NCI-H226 (cell line): ENCODE results near the gene POMC.
"Not testable (repeated sequence)": the region's sequence is repeated elsewhere in the genome, so short reads cannot be mapped to it uniquely, and the experiment has no call there.

ENCODE experiments used
- DNase-seq: peaks from one replicate; pipeline ENCODE4 v3.0.0-alpha.2; 2015

POMC gene

DNA sequence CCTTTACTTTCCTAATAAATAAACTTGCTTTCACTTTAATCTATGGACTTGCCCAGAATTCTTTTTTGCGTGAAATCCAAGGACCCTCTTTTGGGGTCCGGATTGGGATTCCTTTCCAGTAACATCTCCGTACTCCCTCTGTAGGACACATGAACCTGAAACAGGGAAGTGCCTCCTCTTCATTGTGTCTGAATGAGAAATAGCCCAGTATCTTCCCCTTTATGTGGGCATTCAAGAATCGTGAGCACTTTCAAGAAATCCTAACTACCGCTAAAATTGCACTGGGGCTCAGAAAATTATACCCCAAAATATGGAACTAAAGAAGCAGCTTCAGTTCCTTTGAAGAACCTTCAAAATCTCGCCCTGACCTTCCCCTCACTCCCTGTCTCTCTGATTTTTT, 7.8 kb upstream of the POMC start:
- no peak for DNase-seq

DNA sequence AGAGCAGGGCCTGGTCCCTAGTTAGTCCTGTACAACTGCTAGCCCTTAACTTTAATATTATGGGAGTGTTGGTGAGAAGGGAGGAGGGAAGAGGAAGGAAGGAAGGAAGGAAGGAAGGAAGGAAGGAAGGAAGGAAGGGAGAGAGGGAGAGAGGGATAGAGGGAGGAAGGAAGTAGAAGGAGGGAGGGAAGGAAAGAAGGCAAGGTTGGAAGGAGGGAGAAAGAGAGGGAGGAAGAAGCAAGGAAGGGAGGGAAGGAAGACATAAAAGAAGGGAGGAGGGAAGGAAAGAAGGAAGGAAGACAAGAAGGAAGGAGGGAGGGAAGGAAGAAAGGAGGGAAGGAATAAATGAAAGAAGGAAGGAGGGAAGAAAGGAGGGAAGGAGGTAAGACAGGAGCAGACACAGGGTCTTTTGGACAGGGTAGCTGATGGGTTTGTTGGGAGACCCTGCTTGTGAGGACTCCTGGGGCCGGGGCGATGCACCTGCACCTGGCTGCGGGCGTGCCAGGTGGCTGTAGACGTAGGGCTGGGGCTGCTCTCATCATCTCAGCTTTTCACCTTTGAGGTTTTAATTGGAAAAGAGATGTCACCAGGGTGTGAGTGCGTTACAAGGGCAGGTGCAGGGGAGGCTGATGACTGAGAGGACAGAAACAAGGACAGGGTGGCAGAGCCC, 5.9 kb upstream of the POMC start:
- DNase-seq = no peak

DNA sequence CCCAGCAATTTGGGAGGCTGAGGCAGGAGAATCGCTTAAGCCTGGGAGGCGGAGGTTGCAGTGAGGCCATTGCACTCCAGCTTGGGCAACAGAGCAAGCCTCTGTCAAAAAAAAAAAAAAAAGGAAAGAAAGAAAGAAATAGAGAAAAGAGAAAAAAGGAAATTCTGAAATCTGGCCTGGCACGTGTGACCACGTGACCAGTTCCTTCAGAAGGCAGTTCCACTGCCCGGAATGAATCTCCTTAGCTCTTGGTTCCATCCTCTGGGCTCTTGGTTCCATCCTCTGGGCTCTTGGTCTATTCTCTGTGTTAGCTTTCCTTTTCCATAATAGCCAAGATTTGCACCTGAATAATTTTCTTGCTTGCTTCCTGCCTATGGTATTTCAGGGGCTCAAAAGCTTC, 5.3 kb upstream of the POMC start:
- no peak for DNase-seq

DNA sequence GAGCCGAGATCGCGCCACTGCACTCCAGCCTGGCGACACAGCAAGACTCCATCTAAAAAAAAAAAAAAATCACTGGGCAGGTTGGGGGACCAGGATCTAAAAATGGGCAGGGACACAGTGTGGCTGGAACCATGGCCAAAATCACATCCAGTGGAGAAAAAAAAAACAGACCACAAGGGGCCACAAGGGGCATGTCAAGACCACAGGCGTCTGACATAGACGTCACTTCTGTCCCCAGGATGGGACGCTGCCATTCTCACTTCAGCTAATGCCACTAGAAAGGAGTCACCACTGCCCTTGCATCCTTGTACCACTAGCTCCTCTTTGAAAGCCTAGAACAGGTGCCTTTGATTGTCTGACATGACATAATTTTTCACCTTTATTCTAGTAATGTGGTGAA, 2.5 kb upstream of the POMC start:
- no peak for DNase-seq

DNA sequence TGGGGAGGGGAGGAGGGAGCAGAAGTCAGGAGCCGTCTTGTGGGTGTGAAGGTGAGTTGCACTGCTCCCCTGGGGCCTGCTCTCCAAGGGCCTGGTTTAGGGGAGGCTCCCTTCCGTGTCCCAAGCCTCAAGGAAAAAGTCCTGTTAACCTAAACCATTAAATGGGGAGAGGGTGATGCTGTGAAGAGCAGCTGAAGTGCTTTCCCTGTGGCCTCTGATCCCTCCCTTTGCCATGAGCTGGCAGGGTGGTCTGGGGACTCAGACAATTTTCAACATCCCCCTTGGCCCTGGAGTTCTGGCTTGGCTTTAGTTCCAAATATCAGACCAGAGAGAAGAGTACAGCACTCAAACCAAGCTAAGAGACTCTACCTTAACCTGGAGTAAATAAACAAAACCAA, 692 bp upstream of the POMC start:
- no peak for DNase-seq

DNA sequence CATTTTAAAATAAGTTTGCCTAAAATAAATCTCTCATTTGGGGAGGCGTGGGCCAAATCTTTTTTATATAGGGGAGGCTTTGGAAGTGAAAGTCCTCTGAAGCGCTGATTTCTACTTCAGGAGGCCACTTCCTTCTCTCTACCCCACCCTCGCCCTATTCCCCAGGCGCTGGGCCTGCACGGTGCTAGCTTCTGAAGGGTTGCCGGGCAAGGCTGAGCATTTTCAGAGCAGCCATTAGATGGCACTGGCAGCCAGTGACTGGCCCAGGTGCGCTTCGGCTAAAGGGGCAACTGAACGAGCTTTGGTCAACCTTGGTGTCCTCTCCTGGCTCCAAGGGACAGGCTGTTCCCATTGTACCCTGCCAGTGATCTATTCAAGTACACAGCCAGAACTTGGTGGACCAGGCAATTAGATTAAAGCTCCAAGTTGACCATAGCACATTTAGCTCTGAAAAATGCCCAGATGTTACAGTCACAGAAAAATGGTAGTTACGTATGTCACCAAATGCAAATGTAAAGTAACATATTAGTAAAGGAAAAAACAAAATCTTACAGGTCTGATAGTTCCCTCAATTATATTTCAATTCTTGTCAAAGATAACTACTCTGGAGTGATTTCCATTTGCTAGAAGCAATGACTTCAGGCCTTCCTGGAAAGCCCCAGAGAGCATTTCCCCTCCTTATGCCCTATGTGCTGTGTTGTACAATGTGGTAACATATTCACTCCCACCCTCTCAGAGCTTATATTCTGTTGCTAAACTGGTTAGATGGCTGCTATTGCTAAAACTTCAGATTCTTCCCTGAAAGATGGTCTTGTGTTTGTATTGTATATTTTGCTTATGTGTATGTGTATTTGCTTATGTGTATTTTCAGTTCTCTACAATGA, 2.1 kb downstream of the POMC start:
- no peak for DNase-seq

DNA sequence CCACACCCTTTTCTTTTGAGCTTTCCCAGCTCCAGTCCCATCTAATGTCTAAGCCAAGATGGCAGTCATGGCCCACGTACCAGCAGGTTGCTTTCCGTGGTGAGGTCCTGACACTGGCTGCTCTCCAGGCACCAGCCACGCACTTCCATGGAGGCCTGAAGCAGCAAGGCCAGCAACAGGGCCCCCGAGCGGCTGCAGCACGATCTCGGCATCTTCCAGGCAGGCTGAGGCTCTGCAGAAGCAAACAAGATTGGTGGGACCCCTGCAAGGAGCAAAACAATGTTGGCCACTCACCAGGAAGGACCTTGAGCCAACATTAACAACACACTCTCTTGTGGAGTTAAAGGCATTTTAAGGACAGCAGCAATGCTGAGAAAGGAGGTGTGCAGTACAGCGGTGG, 3.8 kb downstream of the POMC start:
- no peak for DNase-seq

DNA sequence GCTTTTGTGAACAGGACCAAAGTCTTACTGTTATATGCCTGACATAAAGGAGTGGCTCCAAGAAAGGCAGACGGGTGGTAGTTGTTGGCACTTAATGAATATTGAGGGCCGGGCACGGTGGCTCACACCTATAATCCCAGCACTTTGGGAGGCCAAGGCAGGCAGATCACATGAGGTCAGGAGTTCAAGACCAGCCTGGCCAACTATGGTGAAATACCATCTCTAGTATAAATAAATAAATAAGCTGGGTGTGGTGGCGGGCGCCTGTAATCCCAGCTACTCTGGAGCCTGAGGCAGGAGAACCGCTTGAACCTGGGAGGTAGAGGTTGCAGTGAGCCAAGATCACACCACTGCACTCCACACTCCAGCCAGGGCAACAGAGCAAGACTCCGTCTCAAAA, 6.3 kb downstream of the POMC start:
- not testable (repeated sequence) for DNase-seq

DNA sequence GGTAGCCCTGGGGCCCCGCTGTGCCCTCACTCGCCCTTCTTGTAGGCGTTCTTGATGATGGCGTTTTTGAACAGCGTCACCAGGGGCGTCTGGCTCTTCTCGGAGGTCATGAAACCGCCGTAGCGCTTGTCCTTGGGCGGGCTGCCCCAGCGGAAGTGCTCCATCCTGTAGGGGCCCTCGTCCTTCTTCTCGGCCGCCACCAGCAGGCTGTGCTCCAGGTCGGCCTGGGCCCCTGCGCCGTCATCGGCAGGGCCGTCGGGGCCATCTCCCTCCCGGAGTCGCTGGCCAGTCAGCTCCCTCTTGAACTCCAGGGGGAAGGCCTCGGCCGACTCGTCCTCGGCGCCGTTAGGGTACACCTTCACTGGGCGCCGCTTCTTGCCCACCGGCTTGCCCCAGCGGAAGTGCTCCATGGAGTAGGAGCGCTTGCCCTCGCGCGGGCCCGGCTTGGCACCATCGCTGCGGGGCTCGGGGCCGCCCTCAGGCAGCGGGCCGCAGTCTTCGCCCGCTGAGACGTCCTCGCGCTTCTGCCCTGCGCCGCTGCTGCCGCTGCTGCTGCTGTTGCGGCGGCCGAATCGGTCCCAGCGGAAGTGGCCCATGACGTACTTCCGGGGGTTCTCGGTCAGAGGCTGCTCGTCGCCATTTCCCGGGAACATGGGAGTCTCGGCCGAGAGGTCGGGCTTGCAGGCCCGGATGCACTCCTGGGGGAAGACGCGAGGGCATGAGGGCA, 7.2 kb downstream of the POMC start:
- DNase-seq = no peak

DNA sequence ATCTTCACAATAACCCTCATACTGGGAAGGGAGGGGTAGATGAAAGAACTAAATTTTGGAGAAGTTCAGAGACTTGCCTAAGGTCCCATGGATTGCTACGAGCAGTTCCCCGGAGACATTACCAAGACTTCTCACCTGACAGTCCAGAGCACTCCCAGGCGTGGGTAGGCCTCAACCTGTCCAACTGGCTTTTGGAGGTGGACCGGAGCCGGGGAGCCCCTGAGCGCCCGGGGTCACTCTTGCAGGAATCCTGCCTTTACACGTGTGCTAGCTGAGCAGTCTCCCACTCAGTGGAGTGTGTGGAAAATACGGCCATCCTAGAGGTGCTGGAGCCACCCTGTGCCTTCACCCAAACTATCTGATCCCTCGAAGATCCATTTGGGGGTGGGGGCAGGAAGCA, 8.0 kb downstream of the POMC start:
- DNase-seq = no peak

DNA sequence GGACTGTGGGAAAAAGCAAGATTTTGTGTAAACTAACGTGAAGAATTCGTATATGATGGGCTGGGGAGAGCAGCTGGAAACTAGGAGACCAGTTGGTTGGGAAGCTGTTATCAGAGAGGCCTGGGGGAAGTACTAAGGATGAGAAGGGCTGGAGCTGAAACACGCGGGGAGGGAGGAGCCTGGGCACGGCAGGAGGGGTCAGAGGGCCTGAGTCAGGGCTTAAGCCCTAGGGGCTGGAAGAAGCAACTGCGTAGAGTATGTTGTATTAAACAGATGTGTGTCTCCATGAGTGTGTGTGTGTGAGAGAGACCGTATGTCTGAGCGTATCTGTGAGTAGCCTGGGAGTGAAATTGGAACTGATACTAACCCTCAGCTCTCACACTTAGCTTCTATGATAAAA, 8.4 kb downstream of the POMC start:
- peak; percentile 16 for DNase-seq

DNA sequence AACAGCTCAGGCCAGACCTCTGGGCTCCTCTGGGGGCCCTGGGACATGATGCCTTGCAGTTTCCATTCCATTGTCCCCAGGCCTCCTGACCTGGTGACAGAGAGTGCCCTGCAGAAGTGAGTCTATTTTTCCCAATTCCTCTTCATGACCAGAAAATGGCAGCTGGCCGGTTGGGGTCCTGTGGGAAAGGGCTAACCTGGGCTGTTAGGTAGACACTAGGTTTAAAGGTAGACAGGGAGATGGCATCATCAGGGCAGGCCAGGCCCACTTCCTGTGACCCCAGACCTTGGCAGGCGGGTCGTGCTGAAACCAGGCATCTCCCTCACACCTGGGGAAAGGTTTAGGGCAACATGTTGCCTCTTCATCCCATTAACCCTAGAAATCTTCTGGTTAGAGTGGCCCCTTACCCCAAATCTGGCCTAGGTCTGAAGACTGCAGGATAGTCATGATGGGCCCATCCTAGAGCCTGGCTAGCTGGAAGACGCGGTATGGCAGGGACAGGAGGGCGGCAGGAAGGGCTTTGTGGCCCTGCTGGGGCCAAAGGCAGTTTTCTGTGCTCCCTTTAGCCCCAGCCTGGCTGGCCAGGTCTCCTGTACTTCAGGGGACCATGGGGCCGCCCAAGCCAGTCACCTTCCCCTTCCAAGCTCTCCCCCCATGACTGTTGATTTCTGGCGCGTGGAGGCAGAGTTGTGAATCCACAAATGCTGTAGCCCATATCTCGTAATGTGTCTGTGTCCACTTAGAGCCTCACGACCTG, 10.1 kb downstream of the POMC start:
- DNase-seq = no peak

DNA sequence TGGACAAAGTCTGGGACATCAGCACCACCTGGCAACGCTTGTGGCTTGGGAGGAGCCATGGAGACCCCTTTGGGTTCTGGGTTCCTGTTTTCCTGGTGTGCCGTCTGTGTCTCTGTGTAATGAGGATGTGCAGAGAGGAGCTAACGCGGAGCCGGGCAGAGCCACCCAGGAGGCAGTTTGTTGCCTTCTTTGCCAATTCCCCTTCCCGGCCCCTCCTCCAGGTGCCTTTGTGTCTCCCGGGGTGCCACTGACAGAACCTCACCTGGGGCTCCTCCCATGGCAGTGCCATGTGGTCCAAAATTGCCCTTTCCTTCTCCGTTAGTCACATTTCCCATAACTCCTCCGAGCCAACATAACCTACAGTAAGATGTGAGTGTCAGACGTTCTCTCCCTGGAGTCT, 13.0 kb downstream of the POMC start:
- no peak for DNase-seq

DNA sequence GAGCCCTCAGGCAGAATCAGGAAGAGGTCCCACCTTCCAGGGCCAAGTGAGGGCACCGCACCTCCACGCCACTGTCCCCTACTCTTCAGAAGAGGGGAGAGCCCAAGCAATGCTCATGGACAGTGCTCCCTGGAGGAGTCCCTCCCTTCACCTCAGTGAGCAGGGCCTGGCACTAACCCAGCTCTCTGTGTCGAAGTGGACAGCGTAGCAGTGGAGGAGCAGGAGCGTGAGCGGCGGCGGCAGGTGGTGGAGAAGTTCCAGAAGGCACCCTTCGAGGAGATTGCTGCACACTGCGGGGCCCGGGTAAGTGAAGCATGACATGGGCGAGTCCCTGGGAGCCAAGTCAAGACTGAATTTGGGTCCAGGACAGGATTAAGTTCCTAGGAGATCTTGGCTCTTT, 16.7 kb downstream of the POMC start:
- no peak for DNase-seq

DNA sequence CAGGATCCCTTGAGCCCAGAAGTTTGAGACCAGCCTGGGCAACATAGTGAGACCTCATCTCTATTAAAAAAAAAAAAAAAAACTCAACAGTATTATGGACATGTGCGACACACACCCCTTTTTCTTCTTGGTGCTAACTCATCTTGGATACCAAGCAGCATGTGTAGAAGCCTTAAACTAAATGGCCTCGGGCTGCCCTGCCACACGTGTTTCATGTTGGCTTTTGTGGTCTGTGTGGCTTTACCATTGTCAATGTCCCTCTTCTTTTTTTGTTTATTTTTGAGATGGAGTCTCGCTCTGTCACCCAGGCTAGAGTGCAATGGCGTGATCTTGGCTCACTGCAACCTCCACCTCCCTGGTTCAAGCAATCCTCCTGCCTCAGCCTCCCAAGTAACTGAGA, 17.4 kb downstream of the POMC start:
- DNase-seq = not testable (repeated sequence)

DNA sequence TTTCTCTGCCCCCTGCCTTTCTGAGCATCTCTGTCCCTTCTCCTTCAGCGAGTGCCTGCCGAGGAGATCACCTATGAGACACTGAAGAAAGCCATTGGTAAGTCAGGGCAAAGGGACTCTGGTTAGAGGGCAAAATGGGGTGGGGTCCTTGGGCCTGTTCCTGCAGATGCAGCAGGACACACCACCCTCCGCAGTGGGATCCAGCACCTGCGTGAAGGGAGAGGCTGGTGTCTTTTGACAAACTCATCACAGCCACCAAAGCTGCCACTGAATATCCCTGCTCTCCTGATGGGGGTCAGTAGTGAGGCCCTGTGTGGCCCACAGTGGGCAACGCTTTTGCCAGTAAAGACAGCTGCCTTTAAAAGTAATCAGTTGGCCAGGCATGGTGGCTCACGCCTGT, 18.7 kb downstream of the POMC start:
- DNase-seq = no peak

DNA sequence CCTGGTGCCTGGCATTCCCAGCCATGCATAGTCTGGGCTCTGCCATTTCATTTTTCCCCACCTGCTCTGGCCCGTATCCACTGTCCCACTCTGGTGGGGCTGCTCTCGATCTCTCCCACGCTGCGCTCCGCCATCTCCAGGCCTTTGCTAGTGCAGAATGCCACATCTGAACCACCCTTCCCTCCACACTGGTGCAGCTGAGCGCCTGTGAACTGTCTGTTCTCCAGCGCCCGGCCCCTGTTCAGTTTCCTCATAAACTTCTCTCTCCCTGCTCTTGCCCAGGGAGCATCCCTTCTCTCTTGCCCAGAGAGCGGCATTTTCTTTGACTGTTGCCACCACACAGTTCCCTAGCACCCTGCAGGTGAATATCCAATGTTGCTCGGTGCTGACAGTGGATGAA, 21.5 kb downstream of the POMC start:
- DNase-seq = no peak

DNA sequence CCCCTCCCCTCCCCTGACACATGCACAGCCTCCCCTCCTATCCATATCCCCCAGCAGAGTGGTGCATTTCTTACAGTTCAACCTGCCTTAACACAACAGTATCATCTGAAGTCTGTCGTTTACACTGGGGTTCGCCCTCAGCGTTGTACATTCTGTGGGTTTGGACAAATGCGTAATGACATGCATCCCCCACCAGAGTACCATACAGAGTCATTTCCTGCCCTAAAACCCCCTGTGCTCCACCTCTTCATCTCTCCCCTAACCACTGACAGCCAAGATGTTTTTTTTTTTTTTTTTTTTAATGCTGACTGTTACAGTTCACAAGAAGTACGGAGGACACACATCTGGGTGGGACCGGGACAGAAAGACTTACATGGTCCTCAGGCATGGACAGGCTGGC, 22.6 kb downstream of the POMC start:
- no peak for DNase-seq

DNA sequence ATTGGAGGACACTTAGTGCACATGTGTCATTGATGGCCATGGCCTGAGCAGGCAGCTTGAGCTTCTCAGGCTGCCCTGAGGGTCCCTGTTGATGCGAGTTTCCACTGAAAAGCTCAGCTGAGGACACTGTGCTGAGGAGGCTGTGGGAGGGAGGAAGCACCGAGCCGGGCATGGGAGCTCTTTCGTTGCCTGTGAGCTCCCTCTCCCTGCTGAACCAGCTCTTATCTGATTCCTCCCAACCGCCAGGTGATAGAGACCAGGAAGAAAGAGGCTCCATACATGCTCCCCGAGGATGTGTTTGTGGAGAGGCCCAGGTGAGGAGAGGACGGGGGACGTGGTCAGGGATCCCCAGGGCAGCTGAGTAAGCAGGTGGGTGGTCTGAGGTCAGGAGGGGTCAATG, 27.3 kb downstream of the POMC start:
- DNase-seq = no peak

DNA sequence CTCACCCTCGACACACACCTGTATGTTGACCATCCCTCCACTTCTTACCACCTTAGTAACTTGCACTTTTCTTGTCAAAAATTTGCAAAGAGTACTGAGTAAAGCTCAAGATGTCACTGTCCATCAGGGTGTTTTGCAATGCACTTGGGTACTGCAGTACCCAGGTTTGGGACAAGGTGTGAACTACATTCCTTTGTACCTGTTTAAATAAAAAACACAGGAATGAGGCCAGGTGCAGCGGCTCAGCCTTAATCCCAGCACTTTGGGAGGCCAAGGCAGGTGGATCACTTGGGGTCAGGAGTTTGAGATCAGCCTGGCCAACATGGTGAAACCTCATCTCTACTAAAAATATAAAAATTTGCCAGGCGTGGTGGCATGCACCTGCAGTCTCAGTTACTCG, 27.8 kb downstream of the POMC start:
- DNase-seq = not testable (repeated sequence)

DNA sequence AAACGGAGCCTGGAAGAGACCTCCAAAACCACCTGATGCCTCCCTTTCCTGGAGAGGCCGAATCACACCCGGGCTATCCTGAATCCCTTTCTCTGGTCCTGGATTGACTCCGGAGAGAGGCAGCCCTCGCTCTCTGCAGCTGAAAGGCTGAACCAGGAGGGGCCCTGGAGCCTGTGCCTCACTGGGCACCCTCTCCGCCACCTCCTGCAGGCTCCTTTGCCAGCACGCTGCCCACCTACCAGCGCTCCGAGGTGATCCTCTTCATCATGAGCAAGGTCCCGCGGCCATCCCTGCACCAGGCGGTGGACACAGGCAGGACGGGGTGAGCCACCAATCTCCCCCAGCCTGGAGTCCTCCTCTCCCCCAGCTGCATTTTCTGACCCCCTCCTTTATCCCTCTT, 35.7 kb downstream of the POMC start:
- no peak for DNase-seq

DNA sequence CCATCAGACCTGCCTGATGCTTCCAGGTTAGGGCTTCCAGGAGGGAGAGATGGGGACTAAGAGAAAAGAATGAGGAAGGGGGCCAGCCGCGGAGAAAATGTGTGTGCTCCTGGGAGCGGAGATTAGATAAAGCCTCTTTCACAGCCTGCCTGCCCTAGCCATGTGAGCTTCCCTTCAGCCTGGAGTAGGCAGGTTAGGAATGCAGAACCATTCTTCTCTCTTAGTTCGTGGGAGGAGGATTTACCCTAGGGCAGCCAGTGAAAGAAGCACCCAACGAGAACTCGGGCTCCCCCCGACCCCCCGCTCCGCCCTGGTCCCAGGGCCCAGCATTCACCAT, 36.1 kb downstream of the POMC start:
- peak; percentile 13 for DNase-seq

DNA sequence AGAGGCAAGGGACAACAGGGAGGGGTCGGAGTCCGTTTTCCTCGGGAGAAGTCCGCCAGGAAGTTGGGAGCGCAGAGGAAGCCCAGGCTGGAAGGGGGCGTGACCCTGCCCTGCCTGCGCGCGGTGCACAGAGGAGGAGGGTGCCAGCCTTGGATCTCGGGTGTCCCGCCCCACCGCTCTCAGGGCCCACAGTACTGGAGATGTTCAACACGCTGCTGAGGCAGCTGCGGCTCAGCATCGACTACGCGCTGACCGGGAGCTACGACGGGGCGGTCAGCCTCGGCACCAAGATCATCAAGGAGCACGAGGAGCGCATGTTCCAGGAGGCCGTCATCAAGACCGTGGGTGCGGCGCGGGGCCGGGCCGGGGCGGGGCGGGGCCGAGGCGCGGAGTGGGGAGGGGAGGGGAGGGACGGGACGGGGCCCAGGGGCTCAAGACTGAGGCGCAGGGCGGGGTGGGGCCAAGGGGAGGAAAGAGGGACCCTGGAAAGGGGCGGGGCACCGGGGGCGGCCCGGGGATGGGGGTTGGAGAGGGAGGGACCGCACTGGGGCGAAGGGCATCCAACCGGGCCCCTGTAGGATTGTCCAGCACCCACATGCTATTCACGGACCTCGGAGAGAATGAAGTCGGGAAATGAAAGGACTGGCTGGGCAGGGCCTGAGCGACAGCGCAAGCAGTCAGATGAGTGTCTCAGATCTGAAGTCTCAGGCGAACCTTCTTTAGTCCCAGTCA, 36.6 kb downstream of the POMC start:
- DNase-seq = no peak
